ENCODE measurements around the gene BTBD10.

DNA sequence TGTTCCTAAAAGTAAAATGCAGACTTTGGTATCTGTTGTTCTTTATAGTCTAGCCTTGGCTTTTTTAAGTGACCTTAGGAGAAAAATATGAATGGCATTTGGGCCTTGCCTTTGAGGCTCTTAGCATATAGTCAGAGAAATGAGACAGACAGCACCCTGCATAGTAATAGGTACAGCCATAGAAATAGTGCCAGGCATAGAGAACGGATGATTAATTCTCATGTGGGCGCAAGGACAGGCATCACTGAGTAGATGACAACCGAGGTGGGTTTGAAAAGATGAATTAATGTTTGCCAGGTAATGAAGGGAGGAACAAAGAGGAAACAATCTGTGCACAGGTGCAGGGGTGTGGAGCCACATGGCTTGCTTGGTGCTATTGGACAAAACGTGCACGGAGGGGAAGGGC, 95.0 kb downstream of the BTBD10 start:
- TF ChIP-seq, protein P1, sequence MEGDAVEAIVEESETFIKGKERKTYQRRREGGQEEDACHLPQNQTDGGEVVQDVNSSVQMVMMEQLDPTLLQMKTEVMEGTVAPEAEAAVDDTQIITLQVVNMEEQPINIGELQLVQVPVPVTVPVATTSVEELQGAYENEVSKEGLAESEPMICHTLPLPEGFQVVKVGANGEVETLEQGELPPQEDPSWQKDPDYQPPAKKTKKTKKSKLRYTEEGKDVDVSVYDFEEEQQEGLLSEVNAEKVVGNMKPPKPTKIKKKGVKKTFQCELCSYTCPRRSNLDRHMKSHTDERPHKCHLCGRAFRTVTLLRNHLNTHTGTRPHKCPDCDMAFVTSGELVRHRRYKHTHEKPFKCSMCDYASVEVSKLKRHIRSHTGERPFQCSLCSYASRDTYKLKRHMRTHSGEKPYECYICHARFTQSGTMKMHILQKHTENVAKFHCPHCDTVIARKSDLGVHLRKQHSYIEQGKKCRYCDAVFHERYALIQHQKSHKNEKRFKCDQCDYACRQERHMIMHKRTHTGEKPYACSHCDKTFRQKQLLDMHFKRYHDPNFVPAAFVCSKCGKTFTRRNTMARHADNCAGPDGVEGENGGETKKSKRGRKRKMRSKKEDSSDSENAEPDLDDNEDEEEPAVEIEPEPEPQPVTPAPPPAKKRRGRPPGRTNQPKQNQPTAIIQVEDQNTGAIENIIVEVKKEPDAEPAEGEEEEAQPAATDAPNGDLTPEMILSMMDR (IDR thresholded peaks at IDR 0.05) = no peak
- no peak for TF ChIP-seq POLR2A (IDR thresholded peaks at IDR 0.05)
- TF ChIP-seq EP300 (IDR thresholded peaks at IDR 0.05) = no peak

All from suprapubic skin (tissue), 3 donors.